ENCODE data around the gene TPD52L1. TPM values are rescaled to one million over a fixed set of nuclear protein-coding genes. Genes with fewer than 3 reads are reported as not detected.

TPD52L1 gene
- total and polyA plus RNA-seq, 2 experiments from 2014 or later: 22.8 to 24.0 TPM

DNA sequence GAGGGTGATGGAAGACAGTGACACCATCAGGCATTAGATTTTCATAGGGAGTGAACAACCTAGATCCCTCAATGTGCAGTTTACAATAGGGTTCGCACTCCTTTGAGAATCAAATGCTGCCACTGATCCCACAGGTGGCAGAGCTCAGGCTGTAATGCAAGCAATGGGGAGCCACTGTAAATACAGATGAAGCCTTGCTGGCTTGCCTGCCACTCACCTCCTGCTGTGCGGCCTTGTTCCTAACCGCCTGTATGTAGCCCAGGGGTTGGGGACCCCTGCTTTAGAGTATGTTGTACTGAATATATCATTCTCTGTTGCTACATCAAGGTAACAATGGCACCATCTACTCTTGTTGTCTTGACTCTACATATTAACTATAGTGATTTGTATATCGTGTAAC lies 37.1 kb downstream of the TPD52L1 start:
- Mint-ChIP-seq H3K27me3 (ENCODE audit: insufficient read depth, low read depth, poor library complexity) (no peaks in the 10 kb centered on the region), H3K4me3 (no peak overlapping the region), H3K4me1 (peaks cover 16% of the 10 kb centered on the region), H3K36me3 (ENCODE audit: low read depth) (no peaks in the 10 kb centered on the region), H3K9me3 (no peaks in the 10 kb centered on the region), H3K27ac (no peak overlapping the region)
- Histone ChIP-seq H3K36me3 (ENCODE audit: insufficient read depth) (no peaks in the 10 kb centered on the region), H3K27me3 (ENCODE audit: insufficient read depth) (no peaks in the 10 kb centered on the region), H3F3A (replicated peaks; ENCODE audit: low read depth) (no peaks in the 10 kb centered on the region), H3K4me1 (ENCODE audit: insufficient read depth) (no peaks in the 10 kb centered on the region; the same call in 1 of the 2 replicates), H2AFZ (no peak overlapping the region), H3K4me2 (no peak overlapping the region), H3K79me2 (replicated peaks; ENCODE audit: insufficient read depth) (no peaks in the 10 kb centered on the region), H3K4me3 (no peak overlapping the region), H3K9me2 (ENCODE audit: insufficient read depth) (no peaks in the 10 kb centered on the region), H4K20me1 (replicated peaks; ENCODE audit: insufficient read depth) (no peaks in the 10 kb centered on the region), H3K27ac (ENCODE audit: low read depth) (no peak overlapping the region)
- TF ChIP-seq, protein P1, sequence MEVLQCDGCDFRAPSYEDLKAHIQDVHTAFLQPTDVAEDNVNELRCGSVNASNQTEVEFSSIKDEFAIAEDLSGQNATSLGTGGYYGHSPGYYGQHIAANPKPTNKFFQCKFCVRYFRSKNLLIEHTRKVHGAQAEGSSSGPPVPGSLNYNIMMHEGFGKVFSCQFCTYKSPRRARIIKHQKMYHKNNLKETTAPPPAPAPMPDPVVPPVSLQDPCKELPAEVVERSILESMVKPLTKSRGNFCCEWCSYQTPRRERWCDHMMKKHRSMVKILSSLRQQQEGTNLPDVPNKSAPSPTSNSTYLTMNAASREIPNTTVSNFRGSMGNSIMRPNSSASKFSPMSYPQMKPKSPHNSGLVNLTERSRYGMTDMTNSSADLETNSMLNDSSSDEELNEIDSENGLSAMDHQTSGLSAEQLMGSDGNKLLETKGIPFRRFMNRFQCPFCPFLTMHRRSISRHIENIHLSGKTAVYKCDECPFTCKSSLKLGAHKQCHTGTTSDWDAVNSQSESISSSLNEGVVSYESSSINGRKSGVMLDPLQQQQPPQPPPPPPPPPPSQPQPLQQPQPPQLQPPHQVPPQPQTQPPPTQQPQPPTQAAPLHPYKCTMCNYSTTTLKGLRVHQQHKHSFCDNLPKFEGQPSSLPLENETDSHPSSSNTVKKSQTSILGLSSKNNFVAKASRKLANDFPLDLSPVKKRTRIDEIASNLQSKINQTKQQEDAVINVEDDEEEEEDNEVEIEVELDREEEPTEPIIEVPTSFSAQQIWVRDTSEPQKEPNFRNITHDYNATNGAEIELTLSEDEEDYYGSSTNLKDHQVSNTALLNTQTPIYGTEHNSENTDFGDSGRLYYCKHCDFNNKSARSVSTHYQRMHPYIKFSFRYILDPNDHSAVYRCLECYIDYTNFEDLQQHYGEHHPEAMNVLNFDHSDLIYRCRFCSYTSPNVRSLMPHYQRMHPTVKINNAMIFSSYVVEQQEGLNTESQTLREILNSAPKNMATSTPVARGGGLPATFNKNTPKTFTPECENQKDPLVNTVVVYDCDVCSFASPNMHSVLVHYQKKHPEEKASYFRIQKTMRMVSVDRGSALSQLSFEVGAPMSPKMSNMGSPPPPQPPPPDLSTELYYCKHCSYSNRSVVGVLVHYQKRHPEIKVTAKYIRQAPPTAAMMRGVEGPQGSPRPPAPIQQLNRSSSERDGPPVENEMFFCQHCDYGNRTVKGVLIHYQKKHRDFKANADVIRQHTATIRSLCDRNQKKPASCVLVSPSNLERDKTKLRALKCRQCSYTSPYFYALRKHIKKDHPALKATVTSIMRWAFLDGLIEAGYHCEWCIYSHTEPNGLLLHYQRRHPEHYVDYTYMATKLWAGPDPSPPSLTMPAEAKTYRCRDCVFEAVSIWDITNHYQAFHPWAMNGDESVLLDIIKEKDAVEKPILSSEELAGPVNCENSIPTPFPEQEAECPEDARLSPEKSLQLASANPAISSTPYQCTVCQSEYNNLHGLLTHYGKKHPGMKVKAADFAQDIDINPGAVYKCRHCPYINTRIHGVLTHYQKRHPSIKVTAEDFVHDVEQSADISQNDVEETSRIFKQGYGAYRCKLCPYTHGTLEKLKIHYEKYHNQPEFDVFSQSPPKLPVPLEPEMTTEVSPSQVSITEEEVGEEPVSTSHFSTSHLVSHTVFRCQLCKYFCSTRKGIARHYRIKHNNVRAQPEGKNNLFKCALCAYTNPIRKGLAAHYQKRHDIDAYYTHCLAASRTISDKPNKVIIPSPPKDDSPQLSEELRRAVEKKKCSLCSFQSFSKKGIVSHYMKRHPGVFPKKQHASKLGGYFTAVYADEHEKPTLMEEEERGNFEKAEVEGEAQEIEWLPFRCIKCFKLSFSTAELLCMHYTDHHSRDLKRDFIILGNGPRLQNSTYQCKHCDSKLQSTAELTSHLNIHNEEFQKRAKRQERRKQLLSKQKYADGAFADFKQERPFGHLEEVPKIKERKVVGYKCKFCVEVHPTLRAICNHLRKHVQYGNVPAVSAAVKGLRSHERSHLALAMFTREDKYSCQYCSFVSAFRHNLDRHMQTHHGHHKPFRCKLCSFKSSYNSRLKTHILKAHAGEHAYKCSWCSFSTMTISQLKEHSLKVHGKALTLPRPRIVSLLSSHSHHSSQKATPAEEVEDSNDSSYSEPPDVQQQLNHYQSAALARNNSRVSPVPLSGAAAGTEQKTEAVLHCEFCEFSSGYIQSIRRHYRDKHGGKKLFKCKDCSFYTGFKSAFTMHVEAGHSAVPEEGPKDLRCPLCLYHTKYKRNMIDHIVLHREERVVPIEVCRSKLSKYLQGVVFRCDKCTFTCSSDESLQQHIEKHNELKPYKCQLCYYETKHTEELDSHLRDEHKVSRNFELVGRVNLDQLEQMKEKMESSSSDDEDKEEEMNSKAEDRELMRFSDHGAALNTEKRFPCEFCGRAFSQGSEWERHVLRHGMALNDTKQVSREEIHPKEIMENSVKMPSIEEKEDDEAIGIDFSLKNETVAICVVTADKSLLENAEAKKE (CRISPR knock-in tag; IDR thresholded peaks at IDR 0.05): no peak
- TF ChIP-seq CTCF (conservative IDR thresholded peaks at IDR 0.05; ENCODE audit: low read depth in 2 of 2) (no peak), NANOG (IDR thresholded peaks at IDR 0.05; ENCODE audit: borderline replicate concordance) (no peak), STAT1 (IDR thresholded peaks at IDR 0.05; ENCODE audit: unreplicated experiment) (no peak), POLR2AphosphoS5 (IDR thresholded peaks at IDR 0.05; ENCODE audit: low read depth) (no peak), EZH2phosphoT487 (IDR thresholded peaks at IDR 0.05; ENCODE audit: unreplicated experiment) (no peak), EZH2 (IDR thresholded peaks at IDR 0.05; ENCODE audit: low read depth, unreplicated experiment) (no peak), ZNF114 (CRISPR knock-in tag; IDR thresholded peaks at IDR 0.05) (no peak), CREB1 (CRISPR knock-in tag; IDR thresholded peaks at IDR 0.05; ENCODE audit: low read depth) (no peak), ZNF331 (CRISPR knock-in tag; IDR thresholded peaks at IDR 0.05; ENCODE audit: low read depth) (no peak), JUNB (IDR thresholded peaks at IDR 0.05; ENCODE audit: unreplicated experiment) (no peak)
- TF ChIP-seq, protein P2, sequence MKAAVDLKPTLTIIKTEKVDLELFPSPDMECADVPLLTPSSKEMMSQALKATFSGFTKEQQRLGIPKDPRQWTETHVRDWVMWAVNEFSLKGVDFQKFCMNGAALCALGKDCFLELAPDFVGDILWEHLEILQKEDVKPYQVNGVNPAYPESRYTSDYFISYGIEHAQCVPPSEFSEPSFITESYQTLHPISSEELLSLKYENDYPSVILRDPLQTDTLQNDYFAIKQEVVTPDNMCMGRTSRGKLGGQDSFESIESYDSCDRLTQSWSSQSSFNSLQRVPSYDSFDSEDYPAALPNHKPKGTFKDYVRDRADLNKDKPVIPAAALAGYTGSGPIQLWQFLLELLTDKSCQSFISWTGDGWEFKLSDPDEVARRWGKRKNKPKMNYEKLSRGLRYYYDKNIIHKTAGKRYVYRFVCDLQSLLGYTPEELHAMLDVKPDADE (IDR thresholded peaks at IDR 0.05): no peak
- TF ChIP-seq, protein P3, sequence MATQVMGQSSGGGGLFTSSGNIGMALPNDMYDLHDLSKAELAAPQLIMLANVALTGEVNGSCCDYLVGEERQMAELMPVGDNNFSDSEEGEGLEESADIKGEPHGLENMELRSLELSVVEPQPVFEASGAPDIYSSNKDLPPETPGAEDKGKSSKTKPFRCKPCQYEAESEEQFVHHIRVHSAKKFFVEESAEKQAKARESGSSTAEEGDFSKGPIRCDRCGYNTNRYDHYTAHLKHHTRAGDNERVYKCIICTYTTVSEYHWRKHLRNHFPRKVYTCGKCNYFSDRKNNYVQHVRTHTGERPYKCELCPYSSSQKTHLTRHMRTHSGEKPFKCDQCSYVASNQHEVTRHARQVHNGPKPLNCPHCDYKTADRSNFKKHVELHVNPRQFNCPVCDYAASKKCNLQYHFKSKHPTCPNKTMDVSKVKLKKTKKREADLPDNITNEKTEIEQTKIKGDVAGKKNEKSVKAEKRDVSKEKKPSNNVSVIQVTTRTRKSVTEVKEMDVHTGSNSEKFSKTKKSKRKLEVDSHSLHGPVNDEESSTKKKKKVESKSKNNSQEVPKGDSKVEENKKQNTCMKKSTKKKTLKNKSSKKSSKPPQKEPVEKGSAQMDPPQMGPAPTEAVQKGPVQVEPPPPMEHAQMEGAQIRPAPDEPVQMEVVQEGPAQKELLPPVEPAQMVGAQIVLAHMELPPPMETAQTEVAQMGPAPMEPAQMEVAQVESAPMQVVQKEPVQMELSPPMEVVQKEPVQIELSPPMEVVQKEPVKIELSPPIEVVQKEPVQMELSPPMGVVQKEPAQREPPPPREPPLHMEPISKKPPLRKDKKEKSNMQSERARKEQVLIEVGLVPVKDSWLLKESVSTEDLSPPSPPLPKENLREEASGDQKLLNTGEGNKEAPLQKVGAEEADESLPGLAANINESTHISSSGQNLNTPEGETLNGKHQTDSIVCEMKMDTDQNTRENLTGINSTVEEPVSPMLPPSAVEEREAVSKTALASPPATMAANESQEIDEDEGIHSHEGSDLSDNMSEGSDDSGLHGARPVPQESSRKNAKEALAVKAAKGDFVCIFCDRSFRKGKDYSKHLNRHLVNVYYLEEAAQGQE (IDR thresholded peaks at IDR 0.05; ENCODE audit: unreplicated experiment): no peak
- DNase-seq (ENCODE audit: low spot score) (peak; percentile 34), ATAC-seq (peak; percentile 71)

Data from GM23338 (cell line).